Duodenal mucosa (tissue), 2 donors: ENCODE results near the gene LYZL2.
"Not testable (repeated sequence)": the region's sequence is repeated elsewhere in the genome, so short reads cannot be mapped to it uniquely, and the experiment has no call there.

Experiments used
- H3K27ac ChIP-seq: one replicate; pipeline ENCODE4 v1.7.0; 2013; ENCODE audit warnings: low read depth, low read length
- H3K27me3 ChIP-seq, 2 donors: one replicate each; pipeline ENCODE4 v1.7.0; 2013; ENCODE audit warnings: low read length in 2 of 2, control low read depth in 1 of 2; ENCODE audit not compliant: insufficient read depth in 2 of 2, control insufficient read depth in 1 of 2
- H3K36me3 ChIP-seq, 2 donors: one replicate each; pipeline ENCODE4 v1.7.0; 2013; ENCODE audit warnings: low read length in 2 of 2, control low read depth in 1 of 2; ENCODE audit not compliant: insufficient read depth in 2 of 2, control insufficient read depth in 1 of 2
- H3K4me1 ChIP-seq, 2 donors: one replicate each; pipeline ENCODE4 v1.7.0; 2013; ENCODE audit warnings: low read length in 2 of 2, control low read depth in 1 of 2; ENCODE audit not compliant: insufficient read depth in 2 of 2, control insufficient read depth in 1 of 2
- H3K4me3 ChIP-seq, 2 donors: one replicate each; pipeline ENCODE4 v1.7.0; 2013; ENCODE audit warnings: low read length in 2 of 2, low read depth in 1 of 2
- H3K9ac ChIP-seq, 2 donors: one replicate each; pipeline ENCODE4 v1.7.0; 2013; ENCODE audit warnings: low read length in 2 of 2, low read depth in 1 of 2
- H3K9me3 ChIP-seq, 2 donors: one replicate each; pipeline ENCODE4 v1.7.0; 2013; ENCODE audit warnings: low read length in 2 of 2, control low read depth in 1 of 2; ENCODE audit not compliant: control insufficient read depth in 1 of 2

LYZL2 gene

DNA sequence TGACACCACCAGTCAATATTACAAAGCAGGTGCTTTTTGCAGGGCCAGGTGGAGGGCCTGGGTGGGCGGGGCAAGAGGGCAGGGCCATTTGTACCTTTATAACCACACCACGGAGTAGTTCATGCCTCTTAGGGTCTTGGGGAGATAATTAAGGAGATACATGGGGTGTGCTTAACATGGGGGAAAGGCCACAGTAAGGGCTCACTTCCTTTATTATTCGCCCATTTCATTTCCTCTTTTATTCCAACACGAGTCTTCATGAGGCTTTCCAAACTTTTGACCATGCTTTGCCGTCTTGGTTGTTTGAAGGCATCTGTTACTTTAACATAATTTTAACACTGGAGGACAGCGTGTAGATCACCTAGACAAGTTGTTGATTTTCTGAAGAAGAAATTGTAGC lies 33.3 kb upstream of the LYZL2 start:
- H3K27ac ChIP-seq: no peak overlapping the region
- H3K9ac ChIP-seq: no peak overlapping the region
- no peaks in the 10 kb centered on the region for H3K4me1 ChIP-seq
- no peaks in the 10 kb centered on the region for H3K9me3 ChIP-seq
- H3K4me3 ChIP-seq: no peak overlapping the region
- H3K36me3 ChIP-seq: no peaks in the 10 kb centered on the region
- H3K27me3 ChIP-seq: no peaks in the 10 kb centered on the region

DNA sequence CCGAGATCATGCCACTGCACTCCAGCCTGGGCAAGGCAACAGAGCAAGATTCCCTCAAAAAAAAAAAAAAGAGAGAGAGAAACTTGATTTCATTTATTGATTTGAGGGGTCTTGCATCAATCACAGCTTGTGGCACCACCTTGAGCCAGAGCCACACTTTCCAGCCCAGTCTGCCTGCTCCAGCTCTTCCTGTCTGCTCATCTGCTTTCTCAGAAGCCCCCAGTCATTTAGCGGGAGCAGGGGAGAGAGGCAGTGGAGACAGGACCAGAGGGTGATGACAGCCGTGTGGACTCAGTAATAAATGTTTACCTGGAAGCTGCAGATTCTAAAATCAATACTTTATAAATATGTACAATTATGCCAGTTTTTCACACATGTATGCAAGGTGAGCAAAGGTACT lies 30.8 kb upstream of the LYZL2 start:
- H3K9me3 ChIP-seq, H3K9ac ChIP-seq, H3K27ac ChIP-seq, H3K27me3 ChIP-seq, H3K4me3 ChIP-seq, H3K4me1 ChIP-seq, H3K36me3 ChIP-seq: not testable (repeated sequence)

DNA sequence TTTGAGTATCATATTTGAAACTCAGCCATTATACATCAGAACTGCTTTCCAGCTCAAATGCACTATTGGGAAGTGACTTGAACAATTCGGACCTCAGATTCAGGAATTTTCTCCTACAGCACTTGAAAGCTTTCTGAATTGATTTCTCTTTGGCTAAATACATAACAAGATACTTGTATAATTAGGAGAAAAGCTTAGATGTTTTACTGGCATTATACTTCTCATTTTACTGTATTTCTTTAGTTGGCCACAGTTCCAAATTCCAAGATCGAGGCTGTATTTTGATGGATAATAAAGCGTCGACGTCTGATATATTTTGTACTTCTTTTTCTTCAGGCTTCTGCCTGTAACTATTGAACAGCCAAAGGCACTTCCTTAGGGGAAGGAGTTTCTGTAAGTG lies 26.7 kb upstream of the LYZL2 start:
- no peak overlapping the region for H3K9ac ChIP-seq
- no peak overlapping the region for H3K27ac ChIP-seq
- H3K4me1 ChIP-seq: no peaks in the 10 kb centered on the region
- no peaks in the 10 kb centered on the region for H3K27me3 ChIP-seq
- no peaks in the 10 kb centered on the region for H3K36me3 ChIP-seq
- H3K9me3 ChIP-seq: no peaks in the 10 kb centered on the region
- no peak overlapping the region for H3K4me3 ChIP-seq

DNA sequence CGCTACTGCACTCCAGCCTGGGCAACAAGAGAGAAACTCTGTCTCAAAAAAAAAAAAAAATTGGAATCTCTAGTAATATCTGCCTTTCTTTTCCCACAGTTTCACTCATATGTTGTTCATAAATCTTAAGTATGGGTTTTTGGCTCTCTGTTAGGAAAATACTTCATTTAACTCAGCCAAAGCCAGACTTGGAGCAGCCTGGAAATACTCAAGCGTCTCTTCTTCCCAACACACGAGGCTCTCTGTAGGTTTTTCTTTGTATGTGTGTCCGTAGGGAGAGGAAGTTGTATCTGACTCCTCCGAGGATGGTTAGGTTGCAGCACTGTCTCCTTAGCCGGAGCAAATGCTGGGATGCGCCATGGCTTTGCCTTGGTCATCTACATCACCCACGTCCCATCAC lies 25.4 kb upstream of the LYZL2 start:
- not testable (repeated sequence) for H3K9me3 ChIP-seq, H3K9ac ChIP-seq, H3K27ac ChIP-seq, H3K4me3 ChIP-seq, H3K27me3 ChIP-seq, H3K36me3 ChIP-seq, H3K4me1 ChIP-seq

DNA sequence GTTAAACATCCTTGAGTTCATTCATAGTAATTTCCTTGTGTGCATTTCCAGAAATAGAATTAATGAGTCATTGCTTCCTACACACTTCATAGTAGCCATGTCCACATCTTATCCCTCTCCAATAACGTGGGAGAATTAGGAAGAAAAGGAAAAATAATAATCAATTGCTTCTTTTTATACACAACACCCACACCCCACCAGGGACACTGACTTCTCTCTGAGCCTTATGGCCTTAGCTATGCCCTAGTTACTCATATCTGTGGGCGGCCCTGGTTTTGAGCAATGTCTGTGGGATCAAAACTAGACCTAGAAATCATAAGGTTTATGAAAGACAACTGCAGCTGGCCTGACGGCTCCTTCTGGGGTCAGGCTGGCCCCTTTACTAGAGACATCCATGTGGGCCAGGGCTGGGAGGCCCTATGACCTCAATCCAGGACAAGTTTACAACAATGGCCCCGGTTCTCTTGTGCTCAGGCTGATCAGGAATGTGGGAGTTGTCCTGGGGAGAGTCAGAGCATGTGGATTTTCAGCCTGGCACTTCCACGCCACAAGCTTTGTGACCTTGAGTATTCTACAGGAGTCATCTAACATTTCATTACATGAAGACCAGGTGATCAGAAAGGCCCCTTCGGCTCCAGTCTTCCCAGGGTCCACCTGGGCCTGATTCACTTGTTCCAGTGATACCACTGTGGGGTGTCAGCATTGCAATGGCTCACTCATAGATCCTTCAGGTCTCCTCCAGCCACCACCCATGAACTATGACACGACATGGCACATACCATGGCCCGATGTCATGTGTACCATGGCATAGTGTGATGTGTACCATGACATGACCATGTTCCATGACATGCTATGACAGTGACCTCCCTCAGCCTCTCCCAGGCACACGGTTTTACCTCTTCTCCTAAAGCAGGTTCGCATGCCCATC lies 22.2 kb upstream of the LYZL2 start:
- not testable (repeated sequence) for H3K9me3 ChIP-seq, H3K4me1 ChIP-seq, H3K27ac ChIP-seq, H3K36me3 ChIP-seq, H3K4me3 ChIP-seq, H3K9ac ChIP-seq, H3K27me3 ChIP-seq

DNA sequence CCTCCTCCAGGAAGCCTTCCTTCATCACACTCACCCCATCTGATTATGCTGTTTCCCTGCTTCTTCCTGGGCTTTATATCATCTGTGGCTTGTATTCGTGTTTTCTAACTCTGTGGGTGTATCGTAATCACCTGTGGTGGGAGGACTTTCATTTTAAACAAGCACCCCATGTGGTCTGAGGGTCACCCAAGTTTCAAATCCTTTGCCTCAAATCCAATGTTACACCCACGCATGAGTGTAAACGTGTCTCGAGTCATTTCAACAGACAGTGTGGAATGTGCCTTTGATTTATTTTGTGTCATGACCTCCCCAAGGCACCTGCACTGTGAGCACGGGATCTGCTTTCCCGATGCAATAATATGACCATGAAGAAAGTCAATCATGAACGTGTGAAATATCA lies 17.5 kb upstream of the LYZL2 start:
- Histone ChIP-seq H3K27me3 (no peaks in the 10 kb centered on the region), H3K4me3 (no peak overlapping the region), H3K4me1 (no peaks in the 10 kb centered on the region), H3K9ac (no peak overlapping the region), H3K36me3 (no peaks in the 10 kb centered on the region), H3K9me3 (no peaks in the 10 kb centered on the region), H3K27ac (no peak overlapping the region)

DNA sequence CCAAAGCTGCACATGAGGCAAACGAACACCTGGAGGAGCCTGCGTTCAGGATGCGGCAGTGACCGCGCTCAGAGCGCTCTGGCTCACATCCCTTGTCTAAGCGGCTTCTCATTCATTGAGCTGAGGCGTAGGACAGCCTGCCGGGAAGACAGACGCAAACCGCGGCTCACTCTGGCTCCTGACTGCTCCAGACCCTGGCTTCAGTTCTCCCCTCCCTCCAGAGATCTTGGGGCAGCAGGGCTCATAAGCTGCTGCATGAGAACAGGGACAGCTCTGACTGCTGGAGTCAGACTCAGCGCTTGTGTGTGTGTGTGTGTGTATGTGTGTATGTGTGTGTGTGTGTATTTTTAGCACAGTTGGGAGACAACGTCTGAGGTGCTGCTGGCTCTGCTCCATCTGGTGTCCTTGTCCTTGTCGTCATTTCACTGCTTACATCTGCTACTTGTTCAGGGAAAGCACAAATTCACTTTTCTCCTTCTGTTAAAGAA lies 15.8 kb upstream of the LYZL2 start:
- H3K27me3 ChIP-seq: peaks cover 0 to 3% of the 10 kb centered on the region in 2 donors
- no peaks in the 10 kb centered on the region for H3K4me1 ChIP-seq
- no peaks in the 10 kb centered on the region for H3K36me3 ChIP-seq
- no peak overlapping the region for H3K4me3 ChIP-seq
- no peak overlapping the region for H3K9ac ChIP-seq
- H3K27ac ChIP-seq: no peak overlapping the region
- H3K9me3 ChIP-seq: no peaks in the 10 kb centered on the region

DNA sequence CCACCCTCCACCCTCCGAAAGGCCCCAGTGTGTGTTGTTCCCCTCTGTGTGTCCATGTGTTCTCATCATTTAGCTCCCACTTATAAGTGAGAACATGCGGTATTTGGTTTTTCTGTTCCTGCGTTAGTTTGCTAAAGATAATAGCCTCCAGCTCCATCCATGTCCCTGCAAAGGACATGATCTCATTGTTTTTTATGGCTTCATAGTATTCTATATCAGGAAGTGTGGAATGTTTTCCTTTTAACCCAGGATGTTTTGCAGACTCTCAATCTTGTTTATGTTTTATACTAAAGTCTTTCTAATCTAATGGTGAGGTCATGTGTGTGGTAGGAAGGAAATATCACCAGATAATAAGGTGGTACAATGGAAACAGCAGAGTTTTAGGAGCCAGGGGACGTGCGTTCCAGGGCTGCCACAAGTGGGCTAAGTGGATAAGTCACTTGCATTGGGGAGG lies 14.9 kb upstream of the LYZL2 start:
- H3K4me3 ChIP-seq, H3K4me1 ChIP-seq, H3K9ac ChIP-seq, H3K36me3 ChIP-seq, H3K27me3 ChIP-seq, H3K27ac ChIP-seq, H3K9me3 ChIP-seq: not testable (repeated sequence)

DNA sequence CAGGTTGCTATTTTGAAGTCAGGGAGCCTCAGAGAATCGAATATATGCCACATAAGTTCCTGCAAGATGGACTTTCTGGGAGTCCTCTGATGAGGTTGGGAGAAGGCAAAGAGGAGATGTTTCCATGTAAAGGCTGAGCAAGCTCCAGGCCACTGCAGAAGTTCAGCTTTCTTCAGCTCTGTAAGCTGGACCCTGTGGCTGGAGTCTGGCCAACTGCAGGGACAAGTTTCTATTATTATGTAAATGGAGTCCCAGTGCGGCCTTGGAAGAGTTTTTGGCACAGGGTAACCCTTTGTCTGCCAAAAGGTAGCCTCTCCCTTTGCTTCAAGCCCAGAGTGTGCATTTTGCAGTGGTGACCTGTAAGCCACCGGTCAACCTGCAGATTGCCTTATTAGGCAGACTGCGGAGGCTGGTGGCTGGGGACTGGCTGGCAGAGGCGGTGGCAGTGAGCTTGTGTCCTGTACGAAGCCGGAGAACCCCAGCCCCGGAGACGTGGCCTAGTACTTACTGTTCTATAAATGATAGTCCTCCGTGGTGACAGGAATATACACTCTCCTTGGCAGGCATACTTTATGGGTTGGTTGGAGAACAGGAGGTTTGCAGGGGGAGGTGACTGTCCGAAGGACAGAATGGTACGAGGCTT lies 14.1 kb upstream of the LYZL2 start:
- H3K9me3 ChIP-seq, H3K4me3 ChIP-seq, H3K4me1 ChIP-seq, H3K9ac ChIP-seq, H3K27ac ChIP-seq, H3K27me3 ChIP-seq, H3K36me3 ChIP-seq: not testable (repeated sequence)

DNA sequence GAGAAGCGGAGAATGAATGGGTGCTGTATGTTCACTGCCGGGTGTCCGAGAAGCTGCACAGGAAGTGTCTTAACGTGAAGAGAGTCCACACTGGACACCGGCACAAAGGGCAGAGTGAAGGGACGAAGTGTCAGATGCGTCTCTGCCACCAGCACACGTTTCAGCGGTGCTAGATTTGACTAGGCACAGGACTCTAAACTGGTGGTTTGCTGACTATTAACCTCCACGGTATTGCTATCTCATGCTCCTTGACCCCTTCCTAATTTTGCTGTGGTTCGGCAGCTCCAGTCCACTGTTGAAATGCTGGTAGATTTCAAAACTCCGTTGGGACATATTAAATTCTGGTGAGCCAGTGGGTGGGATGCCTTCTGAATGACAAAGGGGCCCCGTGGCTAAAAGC lies 13.3 kb upstream of the LYZL2 start:
- H3K9me3 ChIP-seq, H3K9ac ChIP-seq: not testable (repeated sequence)

More for the DNA sequence above, 13.3 kb upstream of the LYZL2 start:
- H3K4me3 ChIP-seq, H3K27ac ChIP-seq, H3K27me3 ChIP-seq, H3K36me3 ChIP-seq, H3K4me1 ChIP-seq: not testable (repeated sequence)
